H9 (cell line): Measurements from ENCODE around the gene LRSAM1. TPM values are rescaled to one million over a fixed set of nuclear protein-coding genes. Genes with fewer than 3 reads are reported as not detected.
A peak's percentile ranks its signal among the peaks of the same experiment; 100 is the strongest.

Source experiments
- DNase-seq: peaks from one replicate; pipeline ENCODE4 v3.0.0-alpha.2; 2017
- H2AFZ ChIP-seq: one replicate; pipeline ENCODE4 v1.6.1; 2013; ENCODE audit warnings: mild to moderate bottlenecking, low read length, control low read depth, moderate library complexity
- H2AK5ac ChIP-seq: 2 replicates; pipeline ENCODE4 v1.6.1; 2013; ENCODE audit warnings: low read length, control low read depth, mixed read lengths; ENCODE audit not compliant: insufficient read length
- H2BK120ac ChIP-seq: one replicate; pipeline ENCODE4 v1.6.1; 2013; ENCODE audit warnings: low read depth, mild to moderate bottlenecking, low read length, control low read depth, inconsistent platforms; ENCODE audit not compliant: poor library complexity, severe bottlenecking
- H2BK12ac ChIP-seq: 2 replicates; pipeline ENCODE4 v1.6.1; 2013; ENCODE audit warnings: low read length, control low read depth, mixed read lengths, low read depth; ENCODE audit not compliant: insufficient read length
- H2BK15ac ChIP-seq: 2 replicates; pipeline ENCODE4 v1.6.1; 2013; ENCODE audit warnings: low read depth, low read length, control low read depth
- H2BK20ac ChIP-seq: one replicate; pipeline ENCODE4 v1.6.1; 2013; ENCODE audit warnings: low read depth, mild to moderate bottlenecking, low read length, control low read depth, inconsistent platforms; ENCODE audit not compliant: poor library complexity, severe bottlenecking
- H2BK5ac ChIP-seq: 2 replicates; pipeline ENCODE4 v1.6.1; 2013; ENCODE audit warnings: low read length, control low read depth, mixed read lengths; ENCODE audit not compliant: insufficient read length
- H3K14ac ChIP-seq: 2 replicates; pipeline ENCODE4 v1.6.1; 2013; ENCODE audit warnings: low read length, control low read depth; ENCODE audit not compliant: insufficient read depth
- H3K18ac ChIP-seq: 2 replicates; pipeline ENCODE4 v1.6.1; 2013; ENCODE audit warnings: low read depth, mild to moderate bottlenecking, mixed read lengths, low read length, control low read depth; ENCODE audit not compliant: insufficient read length
- H3K23ac ChIP-seq: 2 replicates; pipeline ENCODE4 v1.6.1; 2013; ENCODE audit warnings: low read length, control low read depth, mixed read lengths, low read depth; ENCODE audit not compliant: insufficient read length
- H3K23me2 ChIP-seq: 2 replicates; pipeline ENCODE4 v1.6.1; 2013; ENCODE audit warnings: low read depth, mild to moderate bottlenecking, mixed read lengths, low read length, control low read depth; ENCODE audit not compliant: insufficient read length, poor library complexity, severe bottlenecking
- H3K27ac ChIP-seq: 2 replicates; pipeline ENCODE4 v1.5.1; 2013; ENCODE audit warnings: low read length, control low read depth, mixed read lengths, low read depth; ENCODE audit not compliant: insufficient read length
- H3K27me3 ChIP-seq: 2 replicates; pipeline ENCODE4 v1.6.1; 2013; ENCODE audit warnings: low read length, control low read depth, inconsistent platforms; ENCODE audit not compliant: insufficient read depth
- H3K4ac ChIP-seq: 2 replicates; pipeline ENCODE4 v1.6.1; 2013; ENCODE audit warnings: low read depth, mild to moderate bottlenecking, control low read depth, inconsistent platforms, low read length, moderate library complexity
- H3K4me1 ChIP-seq: 2 replicates; pipeline ENCODE4 v1.6.1; 2013; ENCODE audit warnings: low read length, control low read depth, inconsistent platforms; ENCODE audit not compliant: insufficient read depth
- H3K4me2 ChIP-seq: 2 replicates; pipeline ENCODE4 v1.6.1; 2013; ENCODE audit warnings: low read length, control low read depth, mixed read lengths; ENCODE audit not compliant: insufficient read length, insufficient read depth
- H3K56ac ChIP-seq: 2 replicates; pipeline ENCODE4 v1.6.1; 2013; ENCODE audit warnings: low read depth, mild to moderate bottlenecking, mixed read lengths, low read length, control low read depth; ENCODE audit not compliant: insufficient read length
- H3K79me1 ChIP-seq: 2 replicates; pipeline ENCODE4 v1.6.1; 2013; ENCODE audit warnings: low read depth, mild to moderate bottlenecking, moderate library complexity, low read length, control low read depth, inconsistent platforms; ENCODE audit not compliant: insufficient read depth, poor library complexity, severe bottlenecking
- H3K79me2 ChIP-seq: 2 replicates; pipeline ENCODE4 v1.6.1; 2013; ENCODE audit warnings: low read length, control low read depth, inconsistent platforms; ENCODE audit not compliant: insufficient read depth
- H3K9ac ChIP-seq: 2 replicates; pipeline ENCODE4 v1.6.1; 2013; ENCODE audit warnings: low read length, control low read depth, mixed read lengths; ENCODE audit not compliant: insufficient read length; ENCODE audit errors: extremely low read depth
- H3K9me3 ChIP-seq: one replicate; pipeline ENCODE4 v1.6.1; 2013; ENCODE audit warnings: low read depth, low read length, inconsistent platforms; ENCODE audit not compliant: control insufficient read depth
- H3T11ph ChIP-seq: one replicate; pipeline ENCODE4 v1.6.1; 2013; ENCODE audit warnings: mild to moderate bottlenecking, low read length, control low read depth, inconsistent platforms
- H4K20me1 ChIP-seq: one replicate; pipeline ENCODE4 v1.6.1; 2013; ENCODE audit not compliant: control insufficient read depth, insufficient read length, insufficient read depth
- H4K5ac ChIP-seq: 2 replicates; pipeline ENCODE4 v1.6.1; 2013; ENCODE audit warnings: low read depth, mild to moderate bottlenecking, mixed read lengths, low read length, control low read depth; ENCODE audit not compliant: insufficient read length
- H4K8ac ChIP-seq: replicated peaks from 2 replicates; pipeline ENCODE4 v1.6.1; 2013; ENCODE audit warnings: low read length, control low read depth, mixed read lengths, low read depth; ENCODE audit not compliant: insufficient read length
- H4K91ac ChIP-seq: 2 replicates; pipeline ENCODE4 v1.6.1; 2013; ENCODE audit warnings: low read depth, mild to moderate bottlenecking, moderate library complexity, mixed read lengths, low read length, control low read depth; ENCODE audit not compliant: insufficient read length
- H3K27ac Mint-ChIP-seq, 3 experiments: 2 replicates in 2 of 3; 3 replicates in 1 of 3; pipeline ENCODE4 v1.8.0; 2020 to 2021; ENCODE audit warnings: mixed read lengths in 3 of 3, mild to moderate bottlenecking in 1 of 3, moderate library complexity in 1 of 3
- H3K27me3 Mint-ChIP-seq: 2 replicates; pipeline ENCODE4 v1.8.0; 2021; ENCODE audit warnings: low read depth, mild to moderate bottlenecking, moderate library complexity, mixed read lengths
- H3K36me3 Mint-ChIP-seq, 3 experiments: 2 replicates in 2 of 3; 3 replicates in 1 of 3; pipeline ENCODE4 v1.8.0; 2020 to 2021; ENCODE audit warnings: low read depth in 3 of 3, mixed read lengths in 3 of 3; ENCODE audit not compliant: insufficient read depth in 1 of 3
- H3K4me1 Mint-ChIP-seq, 2 experiments: 2 replicates each; pipeline ENCODE4 v1.8.0; 2020; ENCODE audit warnings: mixed read lengths in 2 of 2
- H3K4me3 Mint-ChIP-seq, 2 experiments: 2 replicates in 1 of 2; 3 replicates in 1 of 2; pipeline ENCODE4 v1.8.0; 2020 to 2021; ENCODE audit warnings: mild to moderate bottlenecking in 2 of 2, mixed read lengths in 2 of 2, moderate library complexity in 1 of 2
- H3K9me3 Mint-ChIP-seq, 2 experiments: 2 replicates in 1 of 2; 3 replicates in 1 of 2; pipeline ENCODE4 v1.8.0; 2020; ENCODE audit warnings: mild to moderate bottlenecking in 2 of 2, mixed read lengths in 2 of 2, moderate library complexity in 1 of 2
- CTCF ChIP-seq: fragments of 200-600 bp; sonication (generic); conservative IDR thresholded peaks from 3 replicates; pipeline ENCODE4 v1.8.0; 2021; ENCODE audit warnings: antibody characterized with exemption, mild to moderate bottlenecking
- WGBS: extraction: QIAGEN DNeasy Blood & Tissue Kit; methylation state at CpG from one replicate; pipeline ENCODE4 v1.1.7; 2013; ENCODE audit warnings: missing lambda C conversion rate, low lambda C conversion rate, mixed read lengths; ENCODE audit not compliant: insufficient read length; ENCODE audit errors: extremely low coverage; 5-methylcytosine and 5-hydroxymethylcytosine counted together
- total RNA-seq: library from RNA; stranded (reverse); gene quantifications from 2 replicates; pipeline ENCODE4 v1.2.1, GENCODE V29; 2021

The LRSAM1 gene
- total RNA-seq, 1 experiment from 2014 or later, result 16.2 TPM

- Histone ChIP-seq H2BK20ac (no peak overlapping the region), H3K79me1 (no peaks in the 10 kb centered on the region), H3K18ac (no peak overlapping the region), H2BK5ac (no peak overlapping the region), H2BK120ac (no peak overlapping the region), H3K79me2 (no peaks in the 10 kb centered on the region), H4K20me1 (no peaks in the 10 kb centered on the region), H3K56ac (no peak overlapping the region), H3K23me2 (no peaks in the 10 kb centered on the region), H3K4me1 (peaks cover 2% of the 10 kb centered on the region; the same call in 1 of the 2 replicates), H3T11ph (no peak overlapping the region), H3K14ac (no peak overlapping the region; the same call in 1 of the 2 replicates), H3K23ac (no peak overlapping the region), H2AK5ac (no peak overlapping the region), H2BK12ac (no peak overlapping the region), H3K4ac (no peak overlapping the region), H2BK15ac (no peak overlapping the region), H3K4me2 (no peak overlapping the region), H4K91ac (no peak overlapping the region), H2AFZ (no peak overlapping the region), H4K8ac (no peak overlapping the region), H3K27ac (no peak overlapping the region), H3K9me3 (no peaks in the 10 kb centered on the region), H4K5ac (no peak overlapping the region), H3K9ac (no peak overlapping the region), H3K27me3 (no peaks in the 10 kb centered on the region)
- DNase-seq, result no peak
- no peak for TF ChIP-seq CTCF
- Mint-ChIP-seq H3K9me3 (no peaks in the 10 kb centered on the region), H3K27ac (peak overlapping the region; percentile 50 to 89 (median 85); a peak in 6 of 7 replicates), H3K4me3 (no peak overlapping the region), H3K27me3 (no peaks in the 10 kb centered on the region), H3K36me3 (peaks cover 0 to 6% (median 4%) of the 10 kb centered on the region in 3 experiments; a peak in 5 of 7 replicates), H3K4me1 (peaks cover 25 to 36% of the 10 kb centered on the region in 2 experiments)
- no CpG with 5 or more reads among the region's 6 CpGs for WGBS
Measured at GRCh38 chr9:127535396-127535795, 84.1 kb downstream of the LRSAM1 start.
